Natural killer cell (primary cell): ENCODE results near the gene PTGR2. TPM values are rescaled to one million over a fixed set of nuclear protein-coding genes. Genes with fewer than 3 reads are reported as not detected.

ENCODE experiments used
- ATAC-seq, 3 donors: fragments of 150-1000 bp in 2 of 3; fragments of 200-7000 bp in 1 of 3; cut with Tn5 transposase; 1 replicate in 1 of 3; 2 replicates in 2 of 3; pipeline ENCODE4 v1.10.0; 2021; ENCODE audit warnings: mild to moderate bottlenecking in 2 of 3, moderate library complexity in 2 of 3
- DNase-seq, 2 donors: peaks; one replicate each; pipeline versions ENCODE4 v3.0.0 to v3.0.0-alpha.2; 2013 to 2021; ENCODE audit warnings: mixed read lengths in 1 of 2
- H3K27ac ChIP-seq: one replicate; pipeline ENCODE4 v1.5.1; 2013; ENCODE audit warnings: mild to moderate bottlenecking, low read length
- H3K27me3 ChIP-seq: one replicate; pipeline ENCODE4 v1.6.1; 2013; ENCODE audit warnings: low read length; ENCODE audit not compliant: control insufficient read depth, insufficient read depth
- H3K36me3 ChIP-seq: one replicate; pipeline ENCODE4 v1.6.1; 2013; ENCODE audit warnings: low read length; ENCODE audit not compliant: control insufficient read depth, insufficient read depth
- H3K4me1 ChIP-seq: one replicate; pipeline ENCODE4 v1.6.1; 2013; ENCODE audit warnings: low read length; ENCODE audit not compliant: control insufficient read depth, insufficient read depth
- H3K4me3 ChIP-seq: one replicate; pipeline ENCODE4 v1.5.1; 2013; ENCODE audit warnings: low read length
- H3K9me3 ChIP-seq: one replicate; pipeline ENCODE4 v1.6.1; 2013; ENCODE audit warnings: low read length; ENCODE audit not compliant: control insufficient read depth, insufficient read depth
- H3K27ac Mint-ChIP-seq, 2 donors: one replicate each; pipeline ENCODE4 v1.8.0; 2022; ENCODE audit warnings: mild to moderate bottlenecking in 2 of 2, mixed read lengths in 2 of 2, moderate library complexity in 1 of 2
- H3K27me3 Mint-ChIP-seq, 2 donors: one replicate each; pipeline ENCODE4 v1.8.0; 2022; ENCODE audit warnings: low read depth in 2 of 2, mixed read lengths in 2 of 2
- H3K36me3 Mint-ChIP-seq: one replicate; pipeline ENCODE4 v1.8.0; 2022; ENCODE audit warnings: mixed read lengths
- H3K4me1 Mint-ChIP-seq, 2 donors: one replicate each; pipeline ENCODE4 v1.8.0; 2022; ENCODE audit warnings: mixed read lengths in 2 of 2
- H3K4me3 Mint-ChIP-seq: one replicate; pipeline ENCODE4 v1.8.0; 2022; ENCODE audit warnings: mild to moderate bottlenecking, moderate library complexity, mixed read lengths
- H3K9me3 Mint-ChIP-seq, 2 donors: one replicate each; pipeline ENCODE4 v1.8.0; 2022; ENCODE audit warnings: mixed read lengths in 2 of 2
- CTCF ChIP-seq: fragments of 200-600 bp; IDR thresholded peaks from one replicate; pipeline ENCODE4 v1.8.0; 2022; ENCODE audit warnings: antibody characterized with exemption
- WGBS: methylation state at CpG from one replicate; pipeline ENCODE4 v1.1.7; 2013; ENCODE audit warnings: missing lambda C conversion rate; ENCODE audit not compliant: insufficient coverage; 5-methylcytosine and 5-hydroxymethylcytosine counted together
- intact Hi-C: fragments of 100-400 bp; cut with micrococcal nuclease; formaldehyde crosslinking; loops from one replicate; pipeline ENCODE4 v1.14.2; 2022
- total RNA-seq, 4 donors: library from RNA; stranded (reverse); fragments of 120-200 nt in 1 of 4; gene quantifications; one replicate each; pipeline versions ENCODE4 v1.2.3 to v1.2.4, GENCODE V29; 2013 to 2022

Gene PTGR2
- total RNA-seq, 3 donors from 2014 or later (not counting 1 experiment from before 2014, with no cell fraction given), result 0.48 to 1.5 (median 1.5) TPM

- no peaks in the 10 kb centered on the region for H3K9me3 ChIP-seq
- Mint-ChIP-seq H3K9me3 (no peaks in the 10 kb centered on the region), H3K4me1 (peaks cover 0 to 7% of the 10 kb centered on the region in 2 donors), H3K36me3 (no peaks in the 10 kb centered on the region), H3K4me3 (no peak overlapping the region), H3K27me3 (no peaks in the 10 kb centered on the region), H3K27ac (peak overlapping the region in 1 of 2 donors; percentile 65)
- H3K4me1 ChIP-seq, result peaks cover 3% of the 10 kb centered on the region
- TF ChIP-seq CTCF, result no peak
- DNase-seq, result peak in 1 of 2 donors; percentile 35
- H3K36me3 ChIP-seq, result no peaks in the 10 kb centered on the region
- H3K4me3 ChIP-seq, result no peak overlapping the region
- peak overlapping the region; percentile 8 for H3K27ac ChIP-seq
- WGBS, result 58% methylated on average over 9 of the region's 9 CpGs
- peak in 2 of 3 donors; percentile 21 to 48 for ATAC-seq
- no peaks in the 10 kb centered on the region for H3K27me3 ChIP-seq
- intact Hi-C loops, result loop anchor here (5.0 kb wide), 1 partner anchor 42 kb away; no protein-coding TSS in a partner anchor
Observed at GRCh38 chr14:73829526-73830431, 21.9 kb upstream of the PTGR2 start.

GRCh38 chr14:73833034-73833433 lies 18.6 kb upstream of the PTGR2 start:
- H3K4me3 ChIP-seq, result no peak overlapping the region
- no peaks in the 10 kb centered on the region for H3K4me1 ChIP-seq
- no peaks in the 10 kb centered on the region for H3K27me3 ChIP-seq
- H3K27ac ChIP-seq, result no peak overlapping the region
- DNase-seq (no peak), ATAC-seq (no peak)
- Mint-ChIP-seq H3K9me3 (no peaks in the 10 kb centered on the region), H3K27ac (no peak overlapping the region), H3K4me1 (peaks cover 0 to 7% of the 10 kb centered on the region in 2 donors), H3K27me3 (no peaks in the 10 kb centered on the region), H3K36me3 (no peaks in the 10 kb centered on the region), H3K4me3 (no peak overlapping the region)
- TF ChIP-seq CTCF, result no peak
- H3K36me3 ChIP-seq, result no peaks in the 10 kb centered on the region
- WGBS, result 100% methylated on average over 1 of the region's 1 CpG
- intact Hi-C loops, result no loop called here
- no peaks in the 10 kb centered on the region for H3K9me3 ChIP-seq

- intact Hi-C loops, result no loop called here
- no peak for TF ChIP-seq CTCF
- Mint-ChIP-seq H3K27me3 (no peaks in the 10 kb centered on the region), H3K9me3 (no peaks in the 10 kb centered on the region), H3K27ac (no peak overlapping the region), H3K4me3 (no peak overlapping the region), H3K4me1 (peaks cover 0 to 7% of the 10 kb centered on the region in 2 donors), H3K36me3 (no peaks in the 10 kb centered on the region)
- H3K9me3 ChIP-seq, result no peaks in the 10 kb centered on the region
- DNase-seq (no peak), ATAC-seq (no peak)
- H3K27me3 ChIP-seq, result no peaks in the 10 kb centered on the region
- H3K4me3 ChIP-seq, result no peak overlapping the region
- no peaks in the 10 kb centered on the region for H3K4me1 ChIP-seq
- no peak overlapping the region for H3K27ac ChIP-seq
- no peaks in the 10 kb centered on the region for H3K36me3 ChIP-seq
- WGBS, result 74% methylated on average over 8 of the region's 9 CpGs
Observed at GRCh38 chr14:73833530-73834260, 17.9 kb upstream of the PTGR2 start.
